ENCODE results near the gene ALG13.

- TF ChIP-seq POLR2AphosphoS5 (IDR thresholded peaks at IDR 0.05; ENCODE audit: low read depth, low read length), result no peak
- TF ChIP-seq, protein P1, sequence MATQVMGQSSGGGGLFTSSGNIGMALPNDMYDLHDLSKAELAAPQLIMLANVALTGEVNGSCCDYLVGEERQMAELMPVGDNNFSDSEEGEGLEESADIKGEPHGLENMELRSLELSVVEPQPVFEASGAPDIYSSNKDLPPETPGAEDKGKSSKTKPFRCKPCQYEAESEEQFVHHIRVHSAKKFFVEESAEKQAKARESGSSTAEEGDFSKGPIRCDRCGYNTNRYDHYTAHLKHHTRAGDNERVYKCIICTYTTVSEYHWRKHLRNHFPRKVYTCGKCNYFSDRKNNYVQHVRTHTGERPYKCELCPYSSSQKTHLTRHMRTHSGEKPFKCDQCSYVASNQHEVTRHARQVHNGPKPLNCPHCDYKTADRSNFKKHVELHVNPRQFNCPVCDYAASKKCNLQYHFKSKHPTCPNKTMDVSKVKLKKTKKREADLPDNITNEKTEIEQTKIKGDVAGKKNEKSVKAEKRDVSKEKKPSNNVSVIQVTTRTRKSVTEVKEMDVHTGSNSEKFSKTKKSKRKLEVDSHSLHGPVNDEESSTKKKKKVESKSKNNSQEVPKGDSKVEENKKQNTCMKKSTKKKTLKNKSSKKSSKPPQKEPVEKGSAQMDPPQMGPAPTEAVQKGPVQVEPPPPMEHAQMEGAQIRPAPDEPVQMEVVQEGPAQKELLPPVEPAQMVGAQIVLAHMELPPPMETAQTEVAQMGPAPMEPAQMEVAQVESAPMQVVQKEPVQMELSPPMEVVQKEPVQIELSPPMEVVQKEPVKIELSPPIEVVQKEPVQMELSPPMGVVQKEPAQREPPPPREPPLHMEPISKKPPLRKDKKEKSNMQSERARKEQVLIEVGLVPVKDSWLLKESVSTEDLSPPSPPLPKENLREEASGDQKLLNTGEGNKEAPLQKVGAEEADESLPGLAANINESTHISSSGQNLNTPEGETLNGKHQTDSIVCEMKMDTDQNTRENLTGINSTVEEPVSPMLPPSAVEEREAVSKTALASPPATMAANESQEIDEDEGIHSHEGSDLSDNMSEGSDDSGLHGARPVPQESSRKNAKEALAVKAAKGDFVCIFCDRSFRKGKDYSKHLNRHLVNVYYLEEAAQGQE (IDR thresholded peaks at IDR 0.05; ENCODE audit: insufficient read depth in 1 of 2, low read depth in 2 of 2, low read length in 2 of 2), result no peak
- no peak for TF ChIP-seq SIN3A (IDR thresholded peaks at IDR 0.05; ENCODE audit: borderline replicate concordance, insufficient read depth, low read length)
- TF ChIP-seq TAF1 (IDR thresholded peaks at IDR 0.05; ENCODE audit: borderline replicate concordance, insufficient read depth, low read length), result no peak
Measured at GRCh38 chrX:111784667-111785066, 103.7 kb downstream of the ALG13 start.

Measured in PFSK-1 (cell line).